ENCODE measurements around the gene HDDC3.

HDDC3 gene

GRCh38 chr15:90946538-90946937, 14.2 kb upstream of the HDDC3 start:
- no peak overlapping the region for H3K4me3 ChIP-seq (ENCODE audit: low read length)
- TF ChIP-seq CTCF (conservative IDR thresholded peaks at IDR 0.05; ENCODE audit: low read depth, low read length) = no peak
- no peak for DNase-seq (ENCODE audit: low read depth)

- no peak overlapping the region for H3K4me3 ChIP-seq (ENCODE audit: low read length)
- TF ChIP-seq CTCF (conservative IDR thresholded peaks at IDR 0.05; ENCODE audit: low read depth, low read length) = no peak
- DNase-seq (ENCODE audit: low read depth) = no peak
Observed at GRCh38 chr15:90945091-90945490, 12.7 kb upstream of the HDDC3 start.

GRCh38 chr15:90942354-90943120, 10.2 kb upstream of the HDDC3 start:
- H3K4me3 ChIP-seq (ENCODE audit: low read length) = no peak overlapping the region
- no peak for DNase-seq (ENCODE audit: low read depth)
- no peak for TF ChIP-seq CTCF (conservative IDR thresholded peaks at IDR 0.05; ENCODE audit: low read depth, low read length)

- TF ChIP-seq CTCF (conservative IDR thresholded peaks at IDR 0.05; ENCODE audit: low read depth, low read length) = no peak
- H3K4me3 ChIP-seq (ENCODE audit: low read length) = no peak overlapping the region
- no peak for DNase-seq (ENCODE audit: low read depth)
Observed at GRCh38 chr15:90941038-90941437, 8.7 kb upstream of the HDDC3 start.

GRCh38 chr15:90939756-90940155, 7.4 kb upstream of the HDDC3 start:
- DNase-seq (ENCODE audit: low read depth) = no peak
- TF ChIP-seq CTCF (conservative IDR thresholded peaks at IDR 0.05; ENCODE audit: low read depth, low read length) = no peak
- no peak overlapping the region for H3K4me3 ChIP-seq (ENCODE audit: low read length)

DNA sequence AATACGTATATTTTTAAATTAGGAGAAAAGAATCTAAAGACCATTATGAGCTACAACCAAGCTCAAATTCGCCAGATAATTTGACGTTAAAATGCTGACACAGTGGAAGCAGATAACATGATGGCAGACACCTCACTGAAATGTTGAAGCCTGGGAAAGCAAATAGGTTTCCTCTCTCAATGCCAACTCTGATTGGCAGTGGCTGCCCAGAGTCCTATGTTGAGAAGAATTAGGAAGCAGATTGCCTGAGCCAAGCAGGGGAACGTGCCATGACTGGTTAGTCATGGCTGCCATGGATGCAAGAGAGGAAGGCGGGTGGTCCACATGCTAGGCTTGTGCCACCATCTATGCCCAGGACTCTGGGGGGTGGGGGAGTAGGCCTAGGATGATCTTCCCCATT, 5.9 kb upstream of the HDDC3 start:
- no peak for TF ChIP-seq CTCF (conservative IDR thresholded peaks at IDR 0.05; ENCODE audit: low read depth, low read length)
- H3K4me3 ChIP-seq (ENCODE audit: low read length) = no peak overlapping the region
- no peak for DNase-seq (ENCODE audit: low read depth)

DNA sequence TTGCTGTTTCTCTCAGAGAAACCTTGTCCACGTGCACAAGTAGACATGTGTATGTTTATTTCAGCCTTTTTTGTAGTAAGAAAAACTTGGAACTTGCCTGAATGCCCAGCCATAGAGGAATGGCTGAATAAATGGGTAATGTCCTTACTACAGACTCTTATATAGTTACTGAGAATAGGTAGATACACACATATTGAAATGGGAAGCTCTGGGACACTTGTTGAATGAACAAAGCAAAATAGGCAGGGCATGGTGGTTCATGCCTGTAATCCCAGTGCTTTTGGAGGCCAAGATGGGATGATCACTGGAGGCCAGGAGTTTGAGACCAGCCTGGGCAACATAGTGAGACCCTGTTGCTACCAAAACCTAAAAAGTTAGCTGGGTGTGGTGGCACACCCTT, 4.5 kb upstream of the HDDC3 start:
- no peak for TF ChIP-seq CTCF (conservative IDR thresholded peaks at IDR 0.05; ENCODE audit: low read depth, low read length)
- H3K4me3 ChIP-seq (ENCODE audit: low read length) = no peak overlapping the region
- no peak for DNase-seq (ENCODE audit: low read depth)
